GM21576 (cell line): ENCODE measurements around the gene ZSWIM8.
"Not testable (repeated sequence)": the region's sequence is repeated elsewhere in the genome, so short reads cannot be mapped to it uniquely, and the experiment has no call there.

Source experiments
- ATAC-seq: cut with Tn5 transposase; IDR thresholded peaks from one replicate; pipeline ENCODE4 v1.9.1; 2021; ENCODE audit warnings: mild to moderate bottlenecking, moderate library complexity; ENCODE audit not compliant: unreplicated experiment

The ZSWIM8 gene

GRCh38 chr10:73813333-73813732 is 27.9 kb downstream of the ZSWIM8 start:
- no peak for ATAC-seq

GRCh38 chr10:73814276-73814895 is 29.0 kb downstream of the ZSWIM8 start:
- no peak for ATAC-seq

- ATAC-seq = no peak
Observed at GRCh38 chr10:73814896-73815718, 29.7 kb downstream of the ZSWIM8 start.

- no peak for ATAC-seq
Observed at GRCh38 chr10:73815719-73816030, 30.3 kb downstream of the ZSWIM8 start.

- no peak for ATAC-seq
Observed at GRCh38 chr10:73816917-73817729, 31.7 kb downstream of the ZSWIM8 start.

- no peak for ATAC-seq
Observed at GRCh38 chr10:73817826-73818225, 32.4 kb downstream of the ZSWIM8 start.

- no peak for ATAC-seq
Observed at GRCh38 chr10:73818402-73818801, 33.0 kb downstream of the ZSWIM8 start.

GRCh38 chr10:73819081-73819480 is 33.7 kb downstream of the ZSWIM8 start:
- ATAC-seq = no peak

- ATAC-seq = no peak
Observed at GRCh38 chr10:73819513-73820093, 34.2 kb downstream of the ZSWIM8 start.

- no peak for ATAC-seq
Observed at GRCh38 chr10:73823391-73823790, 38.0 kb downstream of the ZSWIM8 start.

- ATAC-seq = no peak
Observed at GRCh38 chr10:73824146-73824725, 38.8 kb downstream of the ZSWIM8 start.

GRCh38 chr10:73827346-73828089 is 42.1 kb downstream of the ZSWIM8 start:
- ATAC-seq = no peak

- ATAC-seq = no peak
Observed at GRCh38 chr10:73828161-73828560, 42.8 kb downstream of the ZSWIM8 start.

- not testable (repeated sequence) for ATAC-seq
Observed at GRCh38 chr10:73829090-73829489, 43.7 kb downstream of the ZSWIM8 start.

GRCh38 chr10:73836427-73836980 is 51.1 kb downstream of the ZSWIM8 start:
- ATAC-seq = no peak

- no peak for ATAC-seq
Observed at GRCh38 chr10:73837072-73837471, 51.7 kb downstream of the ZSWIM8 start.

GRCh38 chr10:73838008-73838567 is 52.7 kb downstream of the ZSWIM8 start:
- no peak for ATAC-seq

- ATAC-seq = no peak
Observed at GRCh38 chr10:73838827-73839226, 53.4 kb downstream of the ZSWIM8 start.

- ATAC-seq = no peak
Observed at GRCh38 chr10:73839276-73839966, 54.0 kb downstream of the ZSWIM8 start.
